ENCODE measurements around the gene CAPNS2. TPM values are rescaled to one million over a fixed set of nuclear protein-coding genes. Genes with fewer than 3 reads are reported as not detected.

CAPNS2 gene
- total and polyA plus RNA-seq, 2 of the 13 experiments (the other 11 are each of a cell fraction or from before 2014, with no cell fraction given) = 0.29 TPM; not detected in 1

DNA sequence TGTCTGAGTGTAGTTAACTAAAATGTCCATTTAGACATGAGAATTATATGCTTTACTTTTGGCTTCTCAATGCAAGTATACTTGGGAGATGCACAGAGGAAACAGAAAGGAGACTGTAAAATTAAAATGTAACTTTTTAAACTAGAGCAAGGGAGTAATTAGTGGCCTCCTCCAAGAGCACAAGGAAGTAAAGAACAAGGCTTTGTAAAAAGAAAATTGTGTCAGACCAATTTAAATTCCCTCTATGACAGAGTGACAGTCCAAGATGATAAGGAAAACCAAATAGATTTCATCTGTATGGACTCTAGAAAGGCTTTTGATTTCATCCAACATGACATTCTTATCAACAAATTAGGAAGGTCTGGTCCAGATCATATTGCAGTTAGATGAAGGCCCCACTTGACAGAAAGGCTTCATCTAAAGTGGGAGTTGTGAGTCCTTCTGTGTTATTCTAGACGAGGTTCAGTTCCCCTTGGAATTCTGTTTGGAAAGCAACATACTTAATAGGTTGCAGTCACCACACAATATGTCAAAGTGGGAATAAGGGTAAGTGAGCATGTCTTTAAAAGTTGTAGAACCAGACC lies 6.5 kb upstream of the CAPNS2 start (continued):
- TF ChIP-seq POLR2AphosphoS2 (IDR thresholded peaks at IDR 0.05; ENCODE audit: low read depth, low read length) = no peak

DNA sequence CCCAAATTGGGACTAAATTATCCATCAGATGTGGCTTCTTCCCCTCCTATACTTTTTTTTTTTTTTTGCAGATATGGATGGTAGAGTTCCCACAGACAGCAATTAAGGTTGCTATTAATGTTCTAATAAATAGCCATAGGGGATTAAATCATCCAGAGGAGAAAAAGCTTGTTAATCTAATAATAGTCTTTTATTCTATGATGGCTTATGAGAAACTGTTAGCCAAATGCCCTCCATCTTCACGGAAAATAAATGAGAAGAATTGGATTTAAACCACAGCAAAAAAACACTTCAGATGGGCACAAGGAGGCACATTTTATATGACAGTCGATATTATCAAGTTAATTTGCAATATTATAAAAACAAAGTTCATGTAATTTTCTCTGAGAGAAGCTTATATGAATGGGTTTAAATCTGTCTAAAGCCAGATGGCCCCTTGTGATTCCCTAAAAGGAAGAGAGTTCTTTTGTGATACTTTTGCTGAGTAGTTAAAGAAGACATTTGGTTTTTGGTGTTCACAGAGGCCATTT lies 5.1 kb upstream of the CAPNS2 start:
- no peak overlapping the region for H3K4me2 ChIP-seq (ENCODE audit: low read depth, low read length)
- H3K27ac ChIP-seq (ENCODE audit: extremely low read length, insufficient read depth, low read length) = no peak overlapping the region
- no peak overlapping the region for H3K4me3 ChIP-seq (replicated peaks in 1 of 3; ENCODE audit: insufficient read depth in 1 of 3, low read depth in 2 of 3, low read length in 3 of 3)
- in situ Hi-C loops (cut with HindIII; ENCODE audit: extremely low pct_ligation_motif_present, low pct_unique_long_range_greater_than_20kb) (no loop called here), intact Hi-C loops (cut with micrococcal nuclease; ENCODE audit: unreplicated experiment) (no loop called here)
- ATAC-seq (no peak), FAIRE-seq (no peak), DNase-seq (ENCODE audit: low spot score) (no peak)
- CTCF ChIA-PET (ENCODE audit: low intra/inter-chr PET ratio, low total read pairs) = no interaction called here
- H3K36me3 ChIP-seq (replicated peaks in 1 of 2; ENCODE audit: control insufficient read depth in 1 of 2, insufficient read depth in 2 of 2, low read length in 2 of 2) = no peaks in the 10 kb centered on the region
- no peaks in the 10 kb centered on the region for H3K4me1 ChIP-seq (ENCODE audit: insufficient read depth, low read length)
- H2AFZ ChIP-seq (ENCODE audit: low read length) = no peak overlapping the region
- no peaks in the 10 kb centered on the region for H3K9me3 ChIP-seq (ENCODE audit: low read length)
- H3K27me3 ChIP-seq (ENCODE audit: control insufficient read depth in 1 of 2, insufficient read depth in 2 of 2, low read length in 2 of 2) = no peaks in the 10 kb centered on the region
- H3K79me2 ChIP-seq (ENCODE audit: insufficient read depth, low read length) = no peaks in the 10 kb centered on the region
- POLR2A ChIA-PET = no interaction called here
- H3K9ac ChIP-seq (ENCODE audit: insufficient read depth, low read depth, low read length) = no peak overlapping the region
- 70% methylated on average over 2 of the region's 2 CpGs for WGBS (ENCODE audit: low lambda C conversion rate)
- TF ChIP-seq KMT2A (CRISPR knock-in tag; IDR thresholded peaks at IDR 0.05) (no peak), ATAD3A (CRISPR knock-in tag; IDR thresholded peaks at IDR 0.05) (no peak), NKX3-1 (CRISPR knock-in tag; IDR thresholded peaks at IDR 0.05) (no peak), ZNF724P (CRISPR knock-in tag; IDR thresholded peaks at IDR 0.05; ENCODE audit: borderline replicate concordance) (no peak), ZNF30 (CRISPR knock-in tag; IDR thresholded peaks at IDR 0.05) (no peak), ATM (IDR thresholded peaks at IDR 0.05; ENCODE audit: borderline replicate concordance) (no peak), AKAP8 (CRISPR knock-in tag; IDR thresholded peaks at IDR 0.05) (no peak), ZFX (CRISPR knock-in tag; IDR thresholded peaks at IDR 0.05; ENCODE audit: low read depth) (no peak), SP140L (CRISPR knock-in tag; IDR thresholded peaks at IDR 0.05; ENCODE audit: borderline replicate concordance) (no peak)
- BruUV-seq (replicated peaks) = no TSS peak
- H4K20me1 ChIP-seq (ENCODE audit: insufficient read depth, low read length) = no peaks in the 10 kb centered on the region
